ENCODE results near the gene SOCS6. TPM values are rescaled to one million over a fixed set of nuclear protein-coding genes. Genes with fewer than 3 reads are reported as not detected.
"Not testable (repeated sequence)": the region's sequence is repeated elsewhere in the genome, so short reads cannot be mapped to it uniquely, and the experiment has no call there.

SOCS6 gene
- total and polyA plus RNA-seq, 2 experiments from 2014 or later, result 4.4 to 13.3 TPM

DNA sequence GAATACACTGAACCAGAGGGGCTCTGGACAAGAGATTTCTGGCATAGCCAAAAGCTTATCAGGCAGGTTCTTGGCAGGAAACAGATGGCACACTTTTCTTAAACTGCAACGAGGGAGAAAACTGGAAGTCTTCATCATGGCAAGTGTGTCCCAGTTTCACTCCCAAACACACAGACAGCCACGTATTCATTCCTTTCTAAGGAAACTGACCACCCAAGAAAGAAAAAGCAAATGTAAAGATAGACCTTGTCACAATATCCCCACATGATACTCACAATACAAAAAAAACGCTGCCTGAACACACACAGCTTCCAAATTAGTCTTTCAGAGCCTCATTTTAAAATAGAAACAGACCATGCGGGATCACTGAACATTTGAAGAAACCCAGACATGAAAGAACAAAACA, 42.8 kb upstream of the SOCS6 start:
- no peaks in the 10 kb centered on the region for H3F3A ChIP-seq (replicated peaks; ENCODE audit: low read depth)
- TF ChIP-seq, protein P1, sequence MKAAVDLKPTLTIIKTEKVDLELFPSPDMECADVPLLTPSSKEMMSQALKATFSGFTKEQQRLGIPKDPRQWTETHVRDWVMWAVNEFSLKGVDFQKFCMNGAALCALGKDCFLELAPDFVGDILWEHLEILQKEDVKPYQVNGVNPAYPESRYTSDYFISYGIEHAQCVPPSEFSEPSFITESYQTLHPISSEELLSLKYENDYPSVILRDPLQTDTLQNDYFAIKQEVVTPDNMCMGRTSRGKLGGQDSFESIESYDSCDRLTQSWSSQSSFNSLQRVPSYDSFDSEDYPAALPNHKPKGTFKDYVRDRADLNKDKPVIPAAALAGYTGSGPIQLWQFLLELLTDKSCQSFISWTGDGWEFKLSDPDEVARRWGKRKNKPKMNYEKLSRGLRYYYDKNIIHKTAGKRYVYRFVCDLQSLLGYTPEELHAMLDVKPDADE (IDR thresholded peaks at IDR 0.05), result no peak
- TF ChIP-seq STAT1 (IDR thresholded peaks at IDR 0.05; ENCODE audit: unreplicated experiment) (no peak), CREB1 (CRISPR knock-in tag; IDR thresholded peaks at IDR 0.05; ENCODE audit: low read depth) (no peak), EZH2phosphoT487 (IDR thresholded peaks at IDR 0.05; ENCODE audit: unreplicated experiment) (no peak), EZH2 (IDR thresholded peaks at IDR 0.05; ENCODE audit: low read depth, unreplicated experiment) (no peak)
- no peak overlapping the region for H3K4me2 ChIP-seq
- Mint-ChIP-seq H3K27ac (no peak overlapping the region), H3K27me3 (ENCODE audit: insufficient read depth, low read depth, poor library complexity) (peaks cover 3% of the 10 kb centered on the region), H3K4me3 (no peak overlapping the region), H3K9me3 (no peaks in the 10 kb centered on the region; the same call in 2 of the 3 replicates), H3K36me3 (ENCODE audit: low read depth) (no peaks in the 10 kb centered on the region), H3K4me1 (no peaks in the 10 kb centered on the region)
- H3K27me3 ChIP-seq (ENCODE audit: insufficient read depth), result no peaks in the 10 kb centered on the region
- H3K79me2 ChIP-seq (replicated peaks; ENCODE audit: insufficient read depth), result no peaks in the 10 kb centered on the region
- DNase-seq (ENCODE audit: low spot score), result no peak
- H3K4me3 ChIP-seq, result no peak overlapping the region
- H2AFZ ChIP-seq, result no peak overlapping the region; the same call in 1 of the 2 replicates
- 0 out of 2 replicates have a peak, but pooled peaks cover 4% of the 10 kb centered on the region for H3K4me1 ChIP-seq (ENCODE audit: insufficient read depth)
- no peak overlapping the region for H3K27ac ChIP-seq (ENCODE audit: low read depth)
- ATAC-seq, result no peak
- no peaks in the 10 kb centered on the region for H3K36me3 ChIP-seq (ENCODE audit: insufficient read depth)
- no peaks in the 10 kb centered on the region for H4K20me1 ChIP-seq (replicated peaks; ENCODE audit: insufficient read depth)
- no peaks in the 10 kb centered on the region for H3K9me2 ChIP-seq (ENCODE audit: insufficient read depth)

DNA sequence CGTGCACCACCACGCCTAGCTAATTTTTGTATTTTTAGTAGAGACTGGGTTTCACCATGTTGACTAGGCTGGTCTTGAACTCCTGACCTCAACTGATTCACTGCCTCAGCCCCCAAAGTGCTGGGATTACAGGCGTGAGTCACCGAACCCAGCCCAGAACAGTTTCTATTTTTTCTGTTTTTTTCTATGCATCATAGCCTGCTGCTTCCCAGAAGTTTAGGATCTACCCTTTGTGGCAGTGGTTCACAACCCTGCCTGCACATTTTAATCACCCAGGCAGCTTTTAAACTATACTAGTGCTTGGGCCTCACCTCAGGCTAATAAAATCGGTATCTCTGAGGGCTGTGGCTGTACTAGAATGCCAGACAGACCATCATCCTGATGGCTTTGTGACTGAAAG, 39.7 kb upstream of the SOCS6 start:
- Histone ChIP-seq H3K4me2 (no peak overlapping the region), H3K27ac (ENCODE audit: low read depth) (no peak overlapping the region), H3K27me3 (ENCODE audit: insufficient read depth) (no peaks in the 10 kb centered on the region), H4K20me1 (replicated peaks; ENCODE audit: insufficient read depth) (no peaks in the 10 kb centered on the region), H3K4me3 (no peak overlapping the region), H3K36me3 (ENCODE audit: insufficient read depth) (no peaks in the 10 kb centered on the region), H3K79me2 (replicated peaks; ENCODE audit: insufficient read depth) (no peaks in the 10 kb centered on the region), H3K9me2 (ENCODE audit: insufficient read depth) (no peaks in the 10 kb centered on the region), H3F3A (replicated peaks; ENCODE audit: low read depth) (no peaks in the 10 kb centered on the region), H2AFZ (no peak overlapping the region; the same call in 1 of the 2 replicates), H3K4me1 (ENCODE audit: insufficient read depth) (no peaks in the 10 kb centered on the region)
- no peak for TF ChIP-seq EZH2phosphoT487 (IDR thresholded peaks at IDR 0.05; ENCODE audit: unreplicated experiment)
- Mint-ChIP-seq H3K27ac (no peak overlapping the region), H3K9me3 (no peaks in the 10 kb centered on the region; the same call in 2 of the 3 replicates), H3K4me3 (no peak overlapping the region), H3K4me1 (no peaks in the 10 kb centered on the region), H3K27me3 (ENCODE audit: insufficient read depth, low read depth, poor library complexity) (no peaks in the 10 kb centered on the region), H3K36me3 (ENCODE audit: low read depth) (no peaks in the 10 kb centered on the region)
- ATAC-seq (no peak), DNase-seq (ENCODE audit: low spot score) (no peak)

DNA sequence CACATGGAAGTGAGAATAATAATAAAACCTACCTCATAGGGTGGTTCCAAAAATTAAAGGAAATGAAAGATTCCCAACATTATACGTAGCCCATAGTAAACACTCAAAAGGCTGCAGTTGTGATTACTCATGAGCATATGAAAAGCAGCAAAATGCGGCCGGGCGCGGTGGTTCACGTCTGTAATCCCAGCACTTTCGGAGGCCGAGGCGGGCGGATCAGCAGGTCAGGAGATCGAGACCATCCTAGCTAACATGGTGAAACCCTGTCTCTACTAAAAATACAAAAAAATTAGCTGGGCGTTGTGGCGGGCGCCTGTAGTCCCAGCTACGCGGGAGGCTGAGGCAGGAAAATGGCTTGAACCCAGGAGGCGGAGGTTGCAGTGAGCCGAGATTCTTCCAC, 39.0 kb upstream of the SOCS6 start:
- not testable (repeated sequence) for H3K4me2 ChIP-seq; H3K79me2 ChIP-seq (replicated peaks; ENCODE audit: insufficient read depth); H3K27me3 ChIP-seq (ENCODE audit: insufficient read depth); H3K36me3 Mint-ChIP-seq (ENCODE audit: low read depth); H3K9me3 Mint-ChIP-seq; H3K4me3 ChIP-seq; H3F3A ChIP-seq (replicated peaks; ENCODE audit: low read depth); H2AFZ ChIP-seq; H4K20me1 ChIP-seq (replicated peaks; ENCODE audit: insufficient read depth); ATAC-seq; DNase-seq (ENCODE audit: low spot score); H3K4me1 Mint-ChIP-seq; H3K9me2 ChIP-seq (ENCODE audit: insufficient read depth); H3K4me3 Mint-ChIP-seq; H3K27me3 Mint-ChIP-seq (ENCODE audit: insufficient read depth, low read depth, poor library complexity); H3K27ac Mint-ChIP-seq; H3K4me1 ChIP-seq (ENCODE audit: insufficient read depth); H3K27ac ChIP-seq (ENCODE audit: low read depth); H3K36me3 ChIP-seq (ENCODE audit: insufficient read depth)

Measured in GM23338 (cell line).